Nephron progenitor cell (in vitro differentiated cells): Measurements from ENCODE around the gene GALNT18.

ENCODE experiments used
- DNase-seq: peaks from one replicate; pipeline ENCODE4 v3.0.0; 2021
- H3K27ac Mint-ChIP-seq: 2 replicates; pipeline ENCODE4 v1.8.0; 2021; ENCODE audit warnings: mild to moderate bottlenecking, moderate library complexity, mixed read lengths
- H3K27me3 Mint-ChIP-seq: 2 replicates; pipeline ENCODE4 v1.8.0; 2021; ENCODE audit warnings: mild to moderate bottlenecking, low read depth, mixed read lengths; ENCODE audit not compliant: poor library complexity
- H3K36me3 Mint-ChIP-seq: 2 replicates; pipeline ENCODE4 v1.8.0; 2021; ENCODE audit warnings: low read depth, mixed read lengths
- H3K4me1 Mint-ChIP-seq: 2 replicates; pipeline ENCODE4 v1.8.0; 2021; ENCODE audit warnings: mixed read lengths
- H3K4me3 Mint-ChIP-seq: 2 replicates; pipeline ENCODE4 v1.8.0; 2021; ENCODE audit warnings: mild to moderate bottlenecking, moderate library complexity, mixed read lengths
- H3K9me3 Mint-ChIP-seq: 2 replicates; pipeline ENCODE4 v1.8.0; 2021; ENCODE audit warnings: mild to moderate bottlenecking, moderate library complexity, mixed read lengths
- CTCF ChIP-seq: fragments of 200-600 bp; sonication (generic); IDR thresholded peaks from 2 replicates; pipeline ENCODE4 v1.5.0; 2021; ENCODE audit warnings: antibody characterized with exemption

GALNT18 gene

GRCh38 chr11:11618973-11619435 lies 2.8 kb downstream of the GALNT18 start:
- DNase-seq = no peak
- H3K4me1 Mint-ChIP-seq = peaks cover 35% of the 10 kb centered on the region
- H3K36me3 Mint-ChIP-seq = no peaks in the 10 kb centered on the region
- H3K27ac Mint-ChIP-seq = no peak overlapping the region
- H3K9me3 Mint-ChIP-seq = no peaks in the 10 kb centered on the region
- peak overlapping the region; percentile 87 for H3K4me3 Mint-ChIP-seq
- peaks cover 65% of the 10 kb centered on the region for H3K27me3 Mint-ChIP-seq
- TF ChIP-seq CTCF = no peak

GRCh38 chr11:11615086-11615485 lies 6.7 kb downstream of the GALNT18 start:
- Mint-ChIP-seq H3K27me3 (peaks cover 53% of the 10 kb centered on the region), H3K27ac (no peak overlapping the region)

GRCh38 chr11:11612439-11612838 lies 9.4 kb downstream of the GALNT18 start:
- Mint-ChIP-seq H3K4me1 (no peaks in the 10 kb centered on the region), H3K27me3 (peaks cover 38% of the 10 kb centered on the region), H3K4me3 (no peak overlapping the region), H3K9me3 (no peaks in the 10 kb centered on the region), H3K36me3 (no peaks in the 10 kb centered on the region), H3K27ac (no peak overlapping the region)
- TF ChIP-seq CTCF = no peak
- DNase-seq = no peak

More at GRCh38 chr11:11615086-11615485, 6.7 kb downstream of the GALNT18 start:
- Mint-ChIP-seq H3K4me3 (no peak overlapping the region), H3K36me3 (no peaks in the 10 kb centered on the region), H3K4me1 (peaks cover 16% of the 10 kb centered on the region), H3K9me3 (no peaks in the 10 kb centered on the region)
- TF ChIP-seq CTCF = no peak
- DNase-seq = no peak

- Mint-ChIP-seq H3K4me3 (no peak overlapping the region), H3K36me3 (no peaks in the 10 kb centered on the region), H3K9me3 (no peaks in the 10 kb centered on the region), H3K4me1 (no peaks in the 10 kb centered on the region), H3K27ac (no peak overlapping the region), H3K27me3 (peaks cover 36% of the 10 kb centered on the region)
- no peak for DNase-seq
- TF ChIP-seq CTCF = no peak
These were observed 10.4 kb downstream of the GALNT18 start for GRCh38 chr11:11611381-11611780.

GRCh38 chr11:11608783-11609232 lies 13.0 kb downstream of the GALNT18 start:
- no peak overlapping the region for H3K27ac Mint-ChIP-seq
- no peaks in the 10 kb centered on the region for H3K36me3 Mint-ChIP-seq
- no peaks in the 10 kb centered on the region for H3K4me1 Mint-ChIP-seq
- TF ChIP-seq CTCF = no peak
- no peak for DNase-seq
- H3K27me3 Mint-ChIP-seq = peaks cover 42% of the 10 kb centered on the region
- H3K4me3 Mint-ChIP-seq = no peak overlapping the region
- H3K9me3 Mint-ChIP-seq = no peaks in the 10 kb centered on the region

GRCh38 chr11:11607772-11608171 lies 14.0 kb downstream of the GALNT18 start:
- TF ChIP-seq CTCF = no peak

More at GRCh38 chr11:11607772-11608171, 14.0 kb downstream of the GALNT18 start:
- no peaks in the 10 kb centered on the region for H3K9me3 Mint-ChIP-seq
- no peak overlapping the region for H3K27ac Mint-ChIP-seq
- H3K4me3 Mint-ChIP-seq = no peak overlapping the region
- no peaks in the 10 kb centered on the region for H3K36me3 Mint-ChIP-seq
- no peak for DNase-seq
- no peaks in the 10 kb centered on the region for H3K4me1 Mint-ChIP-seq
- peaks cover 36% of the 10 kb centered on the region for H3K27me3 Mint-ChIP-seq
